GM19035 (cell line): Measurements from ENCODE around the gene CENPS.
"Not testable (repeated sequence)": the region's sequence is repeated elsewhere in the genome, so short reads cannot be mapped to it uniquely, and the experiment has no call there.

Experiments used
- ATAC-seq: cut with Tn5 transposase; IDR thresholded peaks from one replicate; pipeline ENCODE4 v1.9.1; 2021; ENCODE audit not compliant: unreplicated experiment

Gene CENPS

DNA sequence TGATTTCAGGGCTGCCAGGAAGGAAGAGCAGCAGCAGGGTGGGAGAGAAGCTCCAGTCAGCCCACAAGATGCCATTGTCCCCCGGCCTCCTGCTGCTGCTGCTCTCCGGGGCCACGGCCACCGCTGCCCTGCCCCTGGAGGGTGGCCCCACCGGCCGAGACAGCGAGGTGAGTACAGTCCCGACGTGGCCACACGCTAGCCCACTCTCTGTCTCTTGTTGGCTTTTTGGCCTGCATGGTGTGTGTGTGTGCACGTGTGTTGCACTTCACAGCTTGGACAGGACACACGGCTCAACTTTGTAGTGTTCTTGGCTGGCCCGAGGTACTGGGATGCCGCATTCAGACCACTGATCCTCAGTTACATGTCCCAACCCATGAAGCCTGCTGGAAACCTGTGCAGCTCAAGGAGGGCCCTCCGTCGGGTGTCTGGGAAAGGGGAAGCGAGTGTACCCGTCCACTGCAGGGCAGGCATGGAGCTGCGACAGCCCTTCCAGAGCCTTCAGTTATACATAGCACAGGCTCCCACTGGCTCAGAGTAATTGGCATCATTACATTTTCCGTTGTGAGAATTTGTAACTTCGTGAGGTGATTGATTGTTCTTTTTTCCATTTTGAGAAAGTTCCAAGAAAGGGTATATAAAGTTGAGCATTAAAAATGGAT lies 20.1 kb downstream of the CENPS start:
- ATAC-seq = no peak

DNA sequence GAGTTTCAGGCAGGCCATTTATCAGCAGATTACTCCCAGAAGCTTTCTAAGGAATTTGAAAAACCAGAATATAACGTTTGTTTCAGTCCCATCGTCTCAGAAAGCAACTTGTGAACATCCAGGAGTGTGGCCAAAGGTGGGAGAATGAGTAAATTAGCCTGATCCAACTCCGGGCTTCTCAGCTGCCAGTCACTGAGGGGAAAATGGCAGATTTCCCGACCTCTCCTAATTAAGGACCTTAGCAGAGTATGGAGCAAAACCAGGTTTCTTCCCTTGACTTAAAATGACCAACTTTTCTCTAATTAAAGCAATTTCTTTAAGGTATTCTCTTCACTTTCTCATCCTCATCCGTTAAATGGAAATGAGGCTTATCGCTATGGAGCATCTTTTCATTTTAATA lies 20.6 kb downstream of the CENPS start:
- no peak for ATAC-seq

DNA sequence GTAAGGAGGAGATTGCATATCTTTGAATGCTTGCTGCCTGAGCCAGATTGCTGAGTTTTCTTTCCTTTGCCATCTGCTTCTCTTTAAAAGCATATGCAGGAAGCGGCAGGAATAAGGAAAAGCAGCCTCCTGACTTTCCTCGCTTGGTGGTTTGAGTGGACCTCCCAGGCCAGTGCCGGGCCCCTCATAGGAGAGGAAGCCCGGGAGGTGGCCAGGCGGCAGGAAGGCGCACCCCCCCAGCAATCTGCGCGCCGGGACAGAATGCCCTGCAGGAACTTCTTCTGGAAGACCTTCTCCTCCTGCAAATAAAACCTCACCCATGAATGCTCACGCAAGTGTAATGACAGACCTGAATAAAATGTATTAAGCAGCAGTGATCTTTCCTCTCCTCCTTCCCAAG lies 21.1 kb downstream of the CENPS start:
- no peak for ATAC-seq

DNA sequence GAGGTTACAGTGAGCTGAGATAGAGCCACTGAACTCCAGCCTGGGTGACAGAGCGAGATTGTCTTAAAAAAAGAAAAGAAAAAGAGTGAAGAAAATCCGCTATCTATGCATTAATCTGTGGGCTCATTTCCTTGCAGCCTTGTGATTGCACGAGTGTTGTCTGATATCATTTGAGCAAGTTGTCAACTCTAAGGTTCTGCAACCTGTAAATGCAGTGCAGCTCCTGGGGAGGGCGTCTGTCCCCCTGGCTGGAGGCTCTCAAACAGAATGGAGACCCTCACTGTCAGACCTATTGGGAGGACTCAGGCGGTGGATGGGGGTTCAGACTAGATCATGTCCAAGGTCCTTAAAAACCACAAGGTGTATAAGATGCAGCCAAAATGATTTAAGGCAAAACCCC lies 25.8 kb downstream of the CENPS start:
- no peak for ATAC-seq

DNA sequence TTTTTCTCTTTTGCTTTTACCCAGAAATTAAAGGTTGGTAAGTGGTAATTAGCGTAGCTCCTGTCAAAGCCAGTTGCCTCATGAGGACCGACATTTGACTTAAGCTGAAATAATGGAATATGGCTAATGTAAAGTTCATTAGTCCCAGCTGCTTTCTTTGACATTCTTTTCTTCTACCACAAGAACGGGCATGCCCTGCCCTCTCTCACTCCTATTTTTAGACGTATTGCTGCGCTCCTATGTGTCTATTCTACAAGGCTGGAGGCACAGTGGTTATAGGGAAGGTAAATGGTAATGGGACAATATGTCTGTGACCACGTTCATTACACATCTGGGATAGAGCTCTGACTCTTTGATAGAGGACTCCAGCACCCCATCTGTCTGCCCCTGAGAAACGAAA lies 26.4 kb downstream of the CENPS start:
- ATAC-seq = no peak

DNA sequence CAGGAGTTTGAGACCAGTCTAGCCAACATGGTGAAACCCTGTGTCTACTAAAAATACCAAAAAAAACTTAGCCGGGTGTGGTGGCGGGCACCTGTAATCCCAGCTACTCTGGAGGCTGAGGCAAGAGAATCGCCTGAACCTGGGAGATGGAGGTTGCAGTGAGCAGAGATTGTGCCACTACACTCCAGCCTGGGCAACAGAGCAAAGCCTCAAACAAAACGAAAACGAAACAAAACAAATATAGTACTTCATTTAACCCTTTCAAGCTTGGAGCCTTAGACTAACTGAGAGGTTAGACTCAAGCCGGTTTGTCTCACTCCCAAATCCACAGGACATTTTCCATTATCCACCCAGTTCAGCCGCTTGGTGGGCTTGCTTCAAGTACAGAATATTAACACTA lies 27.2 kb downstream of the CENPS start:
- ATAC-seq = not testable (repeated sequence)

DNA sequence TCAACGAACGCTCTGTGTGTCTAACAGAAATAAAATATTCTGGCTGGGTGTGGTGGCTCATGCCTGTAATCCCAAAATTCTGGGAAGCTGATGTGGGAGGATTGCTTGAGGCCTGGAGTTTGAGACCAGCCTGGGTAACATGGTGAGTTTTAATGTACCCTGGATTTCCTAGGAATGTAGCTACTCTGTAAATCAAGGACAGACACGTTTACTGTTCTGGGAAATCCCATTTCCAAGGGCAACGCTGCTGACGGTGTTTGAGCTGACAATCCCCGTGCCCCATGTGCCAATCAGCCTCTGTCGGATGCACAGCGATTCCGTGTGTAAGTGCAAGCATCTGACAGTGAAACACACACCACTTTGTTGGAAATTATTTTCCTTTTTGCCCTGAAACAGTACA lies 27.6 kb downstream of the CENPS start:
- ATAC-seq = no peak

DNA sequence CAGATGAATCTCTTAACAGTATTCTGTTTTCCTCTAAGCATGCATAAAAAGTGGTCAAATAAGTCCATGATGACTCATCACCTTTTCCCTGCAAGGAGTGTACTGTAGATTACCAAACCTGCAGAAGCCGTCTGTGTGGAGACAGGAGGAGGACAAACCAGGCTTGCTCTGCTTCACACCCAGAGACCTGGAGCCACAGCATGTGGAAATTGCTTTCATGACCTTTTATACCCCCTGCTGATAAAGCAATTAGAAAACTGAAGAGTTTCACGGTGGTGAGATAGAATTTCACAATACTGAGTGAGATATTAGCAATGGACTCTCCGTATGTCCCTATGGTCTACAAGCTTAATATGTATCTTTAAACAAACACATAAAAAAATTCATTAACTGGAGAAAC lies 29.0 kb downstream of the CENPS start:
- no peak for ATAC-seq

DNA sequence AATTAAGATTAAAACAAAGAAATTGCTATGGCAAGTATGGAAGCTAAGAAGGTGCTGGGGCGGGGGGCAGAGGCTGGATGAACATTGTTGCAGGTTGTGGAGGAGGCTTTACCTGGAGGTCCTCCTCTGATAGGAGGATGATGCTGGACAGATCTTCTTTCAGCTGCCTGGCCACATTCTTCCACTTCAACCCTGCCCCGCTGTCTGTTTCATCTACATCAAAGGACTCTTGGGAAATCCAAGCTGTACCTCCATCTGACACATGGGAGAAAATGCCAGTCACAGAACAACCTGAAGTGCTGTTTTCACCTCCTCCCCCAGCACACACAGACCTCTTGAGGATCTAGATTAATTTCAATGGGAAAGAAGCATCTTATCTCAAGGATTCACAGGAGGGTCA lies 36.8 kb downstream of the CENPS start:
- ATAC-seq = no peak

DNA sequence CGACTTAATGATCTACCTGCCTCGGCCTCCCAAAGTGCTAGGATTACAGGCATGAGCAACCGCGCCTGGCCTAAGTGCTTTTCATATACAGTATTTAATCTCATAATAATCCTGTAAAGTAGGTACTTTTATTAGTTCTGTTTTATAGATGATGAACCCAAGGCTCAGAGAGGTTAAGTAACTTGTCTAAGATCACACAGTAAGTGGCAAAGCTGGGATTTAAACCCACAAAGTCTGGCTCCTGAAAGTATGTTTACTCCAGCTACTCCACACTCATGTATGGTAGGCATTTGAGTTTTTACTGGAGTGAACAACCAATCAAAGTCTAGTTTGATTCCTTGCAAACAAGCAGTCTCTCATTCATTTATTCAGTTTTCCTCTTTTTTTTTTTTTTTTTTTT lies 39.8 kb downstream of the CENPS start:
- ATAC-seq = no peak

DNA sequence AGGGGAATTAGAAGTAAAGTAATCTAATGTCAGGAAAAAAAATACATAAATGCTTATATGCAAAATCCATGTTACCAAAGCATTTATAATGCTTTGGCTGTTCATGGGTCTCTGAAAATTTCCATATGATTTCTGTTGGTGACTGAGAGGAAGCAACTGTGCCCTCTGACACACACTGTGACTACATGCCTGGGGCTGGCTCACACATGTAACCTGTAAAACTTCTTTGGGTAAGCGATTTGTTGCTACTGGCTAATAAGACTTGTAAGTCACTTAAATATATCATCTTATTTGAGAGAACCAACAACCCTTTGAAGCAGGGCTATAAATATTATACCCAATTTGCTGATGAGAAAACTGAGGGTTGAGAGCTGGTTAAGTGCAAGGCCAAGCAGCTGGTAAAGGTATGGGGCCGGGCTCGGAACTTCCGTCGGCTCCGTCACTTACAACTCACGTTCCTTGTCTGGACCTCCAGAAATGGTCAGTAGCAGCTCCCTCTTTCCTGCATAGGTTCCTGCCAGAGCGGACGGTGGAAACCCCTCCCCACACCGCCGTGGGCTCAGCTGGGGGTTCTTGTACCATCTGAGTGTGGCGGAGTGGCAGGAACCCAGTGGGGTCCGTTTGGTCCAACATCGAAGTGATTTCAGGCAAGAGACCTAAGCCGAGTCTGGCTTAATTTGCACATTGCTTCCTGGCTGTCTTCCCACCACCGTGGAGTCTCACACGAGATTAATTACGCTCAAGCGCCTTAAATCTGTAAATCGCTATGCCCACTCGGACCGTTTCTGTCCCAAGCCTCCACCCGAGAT lies 41.4 kb downstream of the CENPS start:
- peak; percentile 2 for ATAC-seq

DNA sequence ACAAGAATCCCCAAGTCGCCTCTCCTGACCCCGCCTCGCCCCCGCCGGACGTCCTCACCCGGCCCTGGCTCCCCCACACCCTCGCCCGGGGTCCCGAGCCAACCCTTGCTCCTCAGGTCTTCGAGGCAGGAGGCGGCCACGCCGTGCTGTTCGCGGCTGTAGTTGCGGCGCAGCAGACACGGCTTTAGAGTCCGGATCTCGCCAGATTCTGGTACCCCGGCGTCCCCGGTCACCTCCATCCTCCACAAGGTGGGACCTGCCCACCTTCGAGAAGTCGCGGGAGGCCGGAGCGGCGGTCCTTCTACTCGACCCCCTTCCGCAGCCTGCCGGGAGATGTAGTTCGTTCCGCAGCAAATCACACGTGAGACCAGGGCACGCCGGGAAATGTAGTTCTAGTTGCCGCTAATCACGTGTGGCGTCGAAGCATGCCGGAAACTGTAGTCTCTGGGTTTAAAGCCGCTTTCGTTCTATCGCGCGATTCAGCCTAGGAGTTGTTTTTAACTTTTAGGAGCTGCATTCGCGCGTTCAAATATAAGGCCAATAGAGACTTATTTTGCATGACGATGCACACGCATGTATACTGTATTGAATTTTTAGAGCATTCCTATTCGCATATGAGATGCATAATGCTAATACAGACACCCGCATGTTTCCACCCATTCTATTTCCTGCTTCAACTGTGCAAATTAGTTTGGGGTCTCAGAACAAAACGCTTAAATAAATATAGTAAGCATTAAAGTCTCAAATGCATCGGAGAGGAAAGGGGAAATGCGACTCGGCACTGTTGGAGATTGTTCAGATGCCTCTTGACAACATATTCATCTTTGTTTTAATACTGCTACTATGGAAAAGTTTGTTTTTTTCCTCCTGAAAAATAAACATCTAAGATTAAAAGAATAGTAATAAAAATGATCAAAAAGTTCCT lies 42.2 kb downstream of the CENPS start, which contains the start of gene DFFA:
Gene DFFA (minus strand): TSS at position 310 of the 925 bp plus-strand sequence. CDS start 71 bp downstream, at position 239.
- ATAC-seq = peak; percentile 79

DNA sequence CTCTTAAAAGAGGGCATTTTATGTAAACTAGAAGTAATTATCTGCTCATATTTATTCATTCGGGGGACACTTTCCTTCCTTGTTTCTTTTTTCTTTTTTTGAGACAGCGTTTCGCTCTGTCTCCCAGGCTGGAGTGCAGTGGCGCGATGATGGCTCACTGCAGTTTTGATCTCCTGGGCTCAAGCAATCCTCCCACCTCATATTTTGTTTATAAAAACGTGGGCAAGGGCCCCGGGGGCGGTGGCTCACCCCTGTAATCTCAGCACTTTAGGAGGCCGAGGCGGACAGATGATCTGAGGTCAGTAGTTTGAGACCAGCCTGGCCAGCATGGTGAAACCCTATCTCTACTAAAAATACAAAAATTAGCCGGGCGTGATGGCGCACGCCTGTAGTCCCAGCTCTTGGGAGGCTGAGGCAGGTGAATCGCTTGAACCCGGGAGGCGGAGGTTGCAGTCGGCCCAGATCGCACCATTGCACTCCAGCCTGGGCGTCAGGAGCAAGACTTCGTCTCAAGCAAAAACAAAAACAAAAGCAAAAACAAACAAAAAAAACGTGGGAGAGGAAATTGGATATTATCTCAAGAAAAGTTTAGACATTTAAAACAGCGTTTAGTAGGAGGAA lies 43.0 kb downstream of the CENPS start:
- no peak for ATAC-seq

DNA sequence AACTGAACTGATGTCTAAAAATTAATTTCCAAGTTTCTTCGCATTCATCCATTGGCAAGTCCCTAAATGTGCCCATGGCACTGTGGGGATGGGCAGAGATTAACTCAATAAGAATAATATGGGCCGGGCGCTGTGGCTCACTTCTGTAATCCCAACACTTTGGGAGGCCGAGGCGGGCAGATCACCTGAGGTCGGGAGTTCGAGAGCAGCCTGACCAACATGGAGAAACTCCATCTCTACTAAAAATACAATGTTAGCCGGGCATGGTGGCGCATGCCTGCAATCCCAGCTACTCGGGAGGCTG lies 44.0 kb downstream of the CENPS start:
- not testable (repeated sequence) for ATAC-seq

DNA sequence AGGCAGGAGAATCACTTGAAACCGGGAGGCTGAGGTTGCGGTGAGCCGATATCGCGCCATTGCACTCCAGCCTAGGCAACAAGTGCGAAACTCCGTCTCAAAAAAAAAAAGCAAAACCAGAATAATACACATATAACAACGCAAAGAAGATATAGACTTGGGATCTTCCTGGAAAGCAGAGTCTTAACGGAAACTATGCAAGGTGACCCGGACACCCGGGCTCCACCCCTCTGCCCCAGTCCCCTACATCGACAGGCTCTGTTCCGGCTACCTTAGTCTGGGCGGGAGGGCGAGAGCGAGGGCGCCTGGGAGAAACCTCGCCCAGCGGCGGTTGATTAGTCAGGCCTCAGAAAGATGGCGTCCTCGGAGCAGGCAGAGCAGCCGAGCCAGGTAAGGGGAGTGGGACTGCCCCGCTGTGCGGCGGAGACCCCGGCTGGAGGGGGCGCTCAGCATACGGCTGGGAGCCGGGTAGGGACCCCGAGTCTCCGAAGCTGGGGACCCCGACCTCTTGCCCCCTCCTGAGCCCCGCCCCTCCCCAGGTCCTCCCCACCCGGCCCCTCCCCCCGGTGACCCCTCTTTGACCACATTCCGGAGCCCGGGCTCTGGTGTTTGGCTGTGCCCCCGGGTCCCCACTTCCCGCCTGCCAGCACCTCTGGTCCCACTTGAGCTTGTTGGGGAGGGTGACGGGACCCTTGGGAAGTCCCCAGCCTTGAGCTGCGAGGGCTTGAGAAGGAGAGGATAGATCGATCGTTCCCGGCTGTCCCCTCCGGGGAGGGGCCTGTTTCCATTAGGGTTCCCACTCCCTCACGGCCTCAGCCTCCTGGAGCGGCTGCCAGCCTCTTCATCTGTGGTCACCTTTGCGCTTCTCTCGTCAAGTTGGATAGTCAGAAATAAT lies 44.6 kb downstream of the CENPS start, which contains the start of gene PEX14:
Gene PEX14 (plus strand): TSS at position 338 of the 895 bp plus-strand sequence. CDS start 17 bp downstream, at position 355.
- peak; percentile 62 for ATAC-seq

DNA sequence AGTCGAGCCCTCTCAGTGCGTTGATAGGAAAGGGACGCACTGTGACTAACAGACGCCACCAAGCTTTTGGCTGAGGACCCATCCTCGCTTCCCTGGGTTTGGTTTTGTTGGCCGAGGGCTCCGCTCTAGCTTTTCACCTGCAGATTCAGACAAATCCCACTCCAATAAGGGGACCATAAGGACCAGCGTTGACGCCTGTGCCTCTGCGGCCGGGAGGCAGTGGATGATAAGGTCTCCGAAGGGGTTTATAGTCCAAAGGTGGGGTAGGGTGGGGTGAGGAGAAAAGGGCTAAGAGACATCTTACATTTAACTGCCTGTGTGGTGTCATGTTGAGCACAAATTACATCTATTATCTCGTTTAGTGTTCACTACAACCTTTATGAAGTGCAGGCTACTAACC lies 45.3 kb downstream of the CENPS start:
- no peak for ATAC-seq

DNA sequence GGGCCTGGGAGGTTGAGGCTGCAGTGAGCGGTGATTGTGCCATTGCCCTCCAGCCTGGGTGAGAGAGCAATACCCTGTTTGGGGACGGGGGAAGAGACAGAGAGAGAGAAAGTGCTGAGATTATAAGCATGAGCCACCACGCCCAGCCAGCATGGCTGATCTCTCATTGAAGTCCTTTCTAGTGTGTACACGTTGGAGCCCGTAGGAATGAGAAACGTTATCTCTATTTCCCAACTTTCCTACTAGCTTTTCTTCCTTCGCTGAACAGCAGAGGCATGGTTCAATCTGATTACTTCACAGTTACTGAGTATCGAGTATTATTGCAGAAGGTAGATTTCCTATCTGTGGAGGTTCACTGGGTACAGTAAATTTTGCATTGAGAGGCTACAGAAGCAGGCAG lies 49.1 kb downstream of the CENPS start:
- ATAC-seq = no peak

DNA sequence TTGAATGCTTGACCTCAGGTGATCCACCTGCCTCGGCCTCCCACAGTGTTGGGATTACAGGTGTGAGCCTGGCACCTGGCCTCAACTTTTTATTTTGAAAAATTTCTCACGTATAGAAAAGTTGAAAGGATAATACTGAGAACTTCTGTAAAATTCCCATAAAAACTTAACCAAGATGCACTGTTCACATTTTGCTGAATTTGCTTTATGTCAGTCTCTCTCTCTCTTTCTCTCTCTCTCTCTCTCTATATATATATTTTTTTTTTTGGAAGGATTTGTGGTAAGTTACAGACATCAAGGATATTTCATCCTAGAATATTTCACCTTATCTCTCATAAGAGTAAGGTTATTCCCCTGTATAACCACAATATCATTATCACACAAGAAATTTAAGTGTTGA lies 50.4 kb downstream of the CENPS start:
- ATAC-seq = no peak

DNA sequence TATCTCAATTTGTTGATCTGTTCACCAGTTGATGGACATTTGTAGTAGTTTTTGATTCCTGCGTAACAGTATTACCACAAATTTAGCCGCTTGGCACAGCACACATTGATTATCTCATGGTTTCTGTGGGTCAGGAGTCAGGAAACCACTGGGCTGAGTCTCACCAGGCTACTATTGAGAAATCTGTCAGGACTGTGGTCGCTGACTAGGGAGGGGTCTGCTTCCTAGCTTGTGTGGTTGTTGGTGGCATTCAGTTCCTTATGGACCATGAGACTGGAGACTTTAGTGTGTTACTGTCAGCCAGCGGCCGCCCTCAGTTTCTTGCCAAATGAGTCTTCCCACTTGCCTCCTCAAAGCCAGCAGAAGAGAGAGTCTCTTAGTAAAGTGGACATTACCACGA lies 54.3 kb downstream of the CENPS start:
- ATAC-seq = no peak
